Hematopoietic multipotent progenitor cell treated with erythropoietin and hydrocortisone succinate and interleukin-3 and kit ligand, for 8 days (in vitro differentiated cells): Measurements from ENCODE around the gene CD55.

Experiments used
- DNase-seq: peaks from one replicate; pipeline ENCODE4 v3.0.0-alpha.2; 2015

Gene CD55

DNA sequence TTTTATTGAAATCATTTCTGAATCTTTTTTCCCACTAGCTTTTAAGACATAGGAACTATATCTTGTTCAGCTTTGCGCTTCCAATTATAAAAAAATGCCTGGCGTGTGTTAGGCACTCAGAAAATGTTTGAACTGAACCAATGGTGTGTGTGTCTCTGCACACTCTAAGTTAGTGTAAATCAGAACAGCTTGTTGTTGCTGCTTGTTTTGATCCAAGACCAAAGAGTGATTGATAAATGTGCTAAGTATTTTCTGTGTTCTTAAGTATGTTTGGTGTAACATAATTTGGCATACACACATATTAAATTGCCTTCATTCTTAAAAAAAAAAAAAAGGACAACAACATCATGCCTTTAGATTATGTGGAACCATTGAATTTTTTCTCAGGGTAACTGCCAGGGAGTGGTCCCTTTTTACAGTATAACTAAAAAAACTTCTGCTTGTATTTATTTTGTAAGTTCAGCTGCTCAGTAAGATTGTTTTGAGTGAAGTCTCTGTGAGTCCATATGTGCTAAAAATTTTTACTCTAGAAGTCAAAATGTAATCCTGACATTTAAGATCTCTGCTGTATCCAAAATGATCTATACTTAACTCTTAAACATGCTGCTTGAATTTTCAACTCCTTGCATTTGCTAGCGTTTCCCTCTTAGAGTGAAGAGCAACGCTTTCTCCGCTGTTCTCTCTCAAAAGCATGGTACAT, 8.7 kb downstream of the CD55 start:
- no peak for DNase-seq

DNA sequence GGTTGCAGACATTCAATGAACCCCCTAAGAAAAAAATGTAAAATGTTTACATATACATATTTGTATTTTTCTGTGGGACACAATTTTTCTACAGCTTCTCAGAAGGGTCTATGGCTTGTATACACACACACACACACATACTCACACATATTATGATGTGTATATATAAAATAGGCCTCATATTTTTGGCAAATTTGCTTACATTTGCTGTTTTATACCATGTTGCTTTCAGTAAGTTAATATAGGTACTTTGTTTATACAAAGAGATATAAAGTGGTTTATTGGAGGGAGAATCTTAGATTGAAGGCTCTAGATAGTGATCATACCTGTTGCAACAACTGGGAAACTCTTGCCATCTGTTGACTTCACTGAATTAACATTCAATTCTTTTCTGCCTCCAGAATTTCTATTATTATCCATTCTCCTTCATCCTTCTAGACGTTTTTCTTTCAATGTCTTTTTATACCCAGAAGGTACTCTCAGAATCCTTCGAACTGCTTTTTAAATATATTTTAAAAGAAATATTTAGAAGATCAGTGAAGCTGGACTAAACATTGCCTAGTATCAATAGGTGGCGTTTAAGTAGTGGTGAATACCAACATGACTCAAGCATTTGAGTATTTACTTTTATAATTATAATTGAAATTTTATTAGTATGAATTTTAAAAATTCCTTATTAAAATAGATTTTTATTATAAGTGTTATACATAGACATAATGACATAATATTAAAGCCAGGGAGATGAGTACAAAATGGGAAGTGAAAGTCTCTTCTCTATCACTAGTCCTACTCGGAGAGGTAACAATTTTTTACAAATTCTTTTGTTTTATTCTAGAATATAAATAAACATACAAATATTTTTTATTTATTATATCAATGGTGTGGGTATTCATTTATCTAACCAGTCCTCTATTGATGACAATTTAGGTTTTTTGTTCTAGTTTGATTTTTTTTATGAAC, 10.2 kb downstream of the CD55 start:
- no peak for DNase-seq

DNA sequence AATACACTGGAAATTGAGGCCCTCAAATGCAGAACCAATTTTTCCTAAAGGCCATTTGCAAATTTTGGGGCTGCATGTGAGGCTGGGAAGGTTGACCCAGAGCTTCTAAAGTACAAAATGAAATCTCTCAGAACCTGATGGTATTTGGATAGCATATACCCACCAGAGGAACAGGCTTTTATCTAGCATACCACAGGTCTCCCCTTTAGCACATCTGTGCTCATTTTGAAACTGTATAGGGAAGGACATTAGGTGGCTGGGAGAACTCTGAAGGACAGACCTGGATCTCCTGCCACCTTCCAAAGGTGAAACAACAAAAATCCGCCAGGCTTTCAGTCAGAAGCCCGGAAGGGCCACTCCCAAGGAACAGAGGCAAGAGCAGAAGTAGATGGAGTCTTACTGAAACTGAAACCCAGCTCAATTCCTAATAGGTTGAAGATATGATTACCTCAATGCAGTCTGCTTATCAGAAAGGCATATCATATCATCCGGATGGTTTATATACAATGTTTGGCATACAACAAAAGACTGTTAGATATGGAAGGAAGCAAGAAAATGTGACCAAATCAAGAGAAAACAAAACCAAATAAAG, 11.6 kb downstream of the CD55 start:
- DNase-seq: no peak

DNA sequence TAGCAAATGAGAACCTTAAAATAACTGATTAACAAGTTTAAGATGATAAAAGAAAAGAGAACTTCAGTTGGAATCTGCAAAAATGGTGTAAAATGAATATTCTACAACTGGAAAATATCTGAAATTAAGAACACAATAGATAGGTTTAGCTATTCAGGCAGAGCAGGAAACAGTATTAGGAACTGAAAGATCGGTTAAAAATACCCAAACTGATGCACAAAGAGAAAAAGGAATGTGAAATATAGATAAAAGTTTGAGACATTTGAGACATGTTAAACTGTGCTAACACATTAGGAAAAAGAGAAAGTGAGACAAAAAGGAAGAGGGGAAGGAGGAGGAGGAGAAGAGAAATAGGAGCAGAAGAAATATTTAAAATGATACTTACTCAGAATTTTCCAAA, 12.1 kb downstream of the CD55 start:
- no peak for DNase-seq

DNA sequence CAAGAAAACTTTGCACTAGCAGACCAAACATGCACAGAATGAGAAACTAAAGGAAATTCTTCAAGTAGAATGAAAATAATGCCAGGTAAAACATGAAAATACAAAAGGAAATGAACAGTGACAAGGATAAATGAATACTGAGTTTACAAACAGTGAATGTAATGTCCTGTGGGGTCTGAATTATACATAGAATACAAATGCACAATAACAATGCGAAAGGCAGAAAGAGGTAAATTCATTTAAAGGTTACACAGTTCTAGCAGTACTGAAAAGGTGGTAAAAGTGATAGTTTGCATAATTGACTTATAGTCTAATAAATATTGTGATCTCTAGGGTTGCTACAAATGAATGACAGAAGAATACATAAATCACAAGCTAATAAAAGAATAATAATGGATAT, 12.9 kb downstream of the CD55 start:
- DNase-seq: no peak

DNA sequence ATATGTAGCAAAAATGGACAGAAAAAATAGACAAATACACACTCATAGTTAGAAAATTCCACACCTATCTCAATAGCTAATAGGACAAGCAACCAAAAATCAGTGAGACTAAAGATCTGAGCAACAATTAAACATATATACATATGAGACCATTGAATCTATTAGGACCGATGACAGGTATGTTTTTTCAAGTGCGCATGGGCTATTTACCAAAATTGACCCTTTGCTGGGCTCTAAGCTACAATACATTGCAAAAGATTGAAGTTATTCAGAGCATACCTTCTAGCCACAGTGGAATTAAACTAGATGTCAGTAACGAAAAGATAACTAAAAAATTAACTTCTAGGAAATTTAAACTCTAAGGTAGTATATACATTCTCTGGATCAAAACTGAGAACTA, 13.7 kb downstream of the CD55 start:
- no peak for DNase-seq

DNA sequence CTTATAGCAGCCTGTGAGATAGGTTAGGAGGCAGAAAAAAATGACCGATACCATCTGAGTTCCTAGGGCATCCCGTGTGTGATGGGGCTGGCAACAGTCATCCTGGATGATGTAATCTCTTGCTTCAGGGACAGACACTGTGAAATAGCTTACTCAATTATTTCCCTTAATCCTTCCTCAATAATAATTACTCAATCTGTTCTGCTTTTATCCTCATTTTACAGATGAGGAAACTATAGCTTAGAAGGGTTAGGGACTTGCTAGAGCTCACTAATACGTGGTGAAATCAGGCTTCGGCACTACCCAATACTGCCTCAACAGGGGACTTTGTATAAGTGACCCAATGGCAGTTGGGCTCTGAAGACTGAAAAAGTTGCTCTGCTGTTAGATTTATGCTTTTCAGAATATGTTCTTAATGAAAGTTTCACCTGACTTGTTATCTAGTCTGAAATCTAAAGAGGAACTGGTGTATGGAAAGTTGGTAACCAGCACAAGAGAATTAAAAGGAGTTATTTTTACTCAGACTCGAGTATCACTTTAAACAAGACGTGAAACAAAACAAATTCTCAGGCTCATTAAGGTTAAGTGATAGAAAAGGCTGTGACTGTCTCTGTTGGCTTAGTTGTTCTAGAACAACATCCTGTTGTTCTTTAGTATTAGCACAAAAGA, 14.4 kb downstream of the CD55 start:
- no peak for DNase-seq

DNA sequence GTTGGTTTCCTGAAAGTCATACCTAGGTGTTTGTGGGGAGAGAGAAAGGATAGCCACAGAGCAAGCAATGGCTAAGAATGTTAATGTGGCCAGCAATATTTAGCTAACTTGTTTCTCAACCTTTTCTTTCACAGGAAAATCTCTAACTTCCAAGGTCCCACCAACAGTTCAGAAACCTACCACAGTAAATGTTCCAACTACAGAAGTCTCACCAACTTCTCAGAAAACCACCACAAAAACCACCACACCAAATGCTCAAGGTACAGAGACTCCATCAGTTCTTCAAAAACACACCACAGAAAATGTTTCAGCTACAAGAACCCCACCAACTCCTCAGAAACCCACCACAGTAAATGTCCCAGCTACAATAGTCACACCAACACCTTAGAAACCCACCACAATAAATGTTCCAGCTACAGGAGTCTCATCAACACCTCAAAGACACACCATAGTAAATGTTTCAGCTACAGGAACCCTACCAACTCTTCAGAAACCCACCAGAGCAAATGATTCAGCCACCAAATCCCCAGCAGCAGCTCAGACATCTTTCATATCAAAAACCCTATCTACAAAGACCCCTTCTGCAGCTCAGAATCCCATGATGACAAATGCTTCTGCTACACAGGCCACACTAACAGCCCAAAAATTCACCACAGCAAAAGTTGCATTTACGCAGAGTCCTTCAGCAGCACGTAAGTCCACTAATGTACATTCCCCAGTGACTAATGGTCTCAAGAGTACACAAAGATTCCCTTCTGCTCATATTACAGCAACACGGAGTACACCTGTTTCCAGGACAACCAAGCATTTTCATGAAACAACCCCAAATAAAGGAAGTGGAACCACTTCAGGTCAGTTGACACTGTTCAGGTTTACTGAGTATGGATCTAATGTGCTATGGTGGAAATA, 15.3 kb downstream of the CD55 start:
- no peak for DNase-seq

DNA sequence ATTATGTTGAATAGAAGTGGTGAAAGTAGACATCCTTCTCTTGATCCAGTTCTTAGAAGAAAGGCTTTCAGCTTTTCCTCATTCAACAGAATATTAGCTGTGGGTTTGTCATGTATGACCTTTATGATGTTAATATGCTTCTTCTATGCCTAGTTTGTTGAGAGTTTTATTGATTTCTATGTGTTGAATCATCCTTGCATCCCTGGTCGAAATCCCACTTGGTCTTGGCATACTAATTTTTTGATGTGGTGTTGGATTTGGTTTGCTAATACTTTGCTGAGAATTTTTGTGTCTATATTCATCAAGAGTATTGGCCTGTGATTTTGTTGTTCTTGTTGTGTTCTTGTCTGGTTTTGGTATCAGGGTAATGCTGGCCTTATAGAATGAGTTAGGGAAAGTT, 20.9 kb downstream of the CD55 start:
- no peak for DNase-seq

DNA sequence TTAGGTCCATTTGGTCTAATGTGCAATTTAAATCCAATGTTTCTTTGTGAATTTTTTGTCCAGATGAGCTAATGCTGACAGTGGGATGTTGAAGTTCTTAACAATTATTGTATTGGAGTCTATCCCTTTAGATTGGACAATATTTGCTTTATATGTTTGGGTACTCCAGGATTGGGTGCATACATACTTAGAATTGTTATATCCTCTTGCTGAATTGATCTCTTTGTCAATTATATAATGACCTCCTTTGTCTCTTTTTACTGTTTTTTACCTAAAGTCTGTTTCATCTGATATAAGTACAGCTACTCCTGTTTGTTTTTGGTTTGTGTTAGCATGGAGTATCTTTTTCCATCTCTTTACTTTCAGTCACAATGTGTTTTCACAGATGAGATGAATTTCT, 22.2 kb downstream of the CD55 start:
- no peak for DNase-seq

DNA sequence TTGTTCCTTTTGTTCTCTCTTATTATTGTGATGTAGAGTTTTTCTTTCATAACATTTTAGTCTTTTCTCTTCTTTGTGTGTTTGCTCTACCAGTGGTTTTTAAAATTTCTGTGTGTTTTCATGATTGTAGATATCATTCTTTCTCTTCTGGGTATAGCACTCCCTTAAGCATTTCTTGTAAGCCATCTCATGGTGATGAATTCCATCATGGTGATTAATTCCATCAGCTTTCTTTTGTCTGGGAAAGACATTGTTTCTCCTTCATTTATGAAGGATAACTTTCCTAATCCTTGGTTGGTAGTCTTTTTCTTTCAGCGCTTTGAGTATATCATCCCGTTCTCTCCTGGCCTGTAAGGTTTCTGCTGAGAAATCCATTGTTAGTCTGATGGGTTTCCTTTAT, 22.7 kb downstream of the CD55 start:
- no peak for DNase-seq

DNA sequence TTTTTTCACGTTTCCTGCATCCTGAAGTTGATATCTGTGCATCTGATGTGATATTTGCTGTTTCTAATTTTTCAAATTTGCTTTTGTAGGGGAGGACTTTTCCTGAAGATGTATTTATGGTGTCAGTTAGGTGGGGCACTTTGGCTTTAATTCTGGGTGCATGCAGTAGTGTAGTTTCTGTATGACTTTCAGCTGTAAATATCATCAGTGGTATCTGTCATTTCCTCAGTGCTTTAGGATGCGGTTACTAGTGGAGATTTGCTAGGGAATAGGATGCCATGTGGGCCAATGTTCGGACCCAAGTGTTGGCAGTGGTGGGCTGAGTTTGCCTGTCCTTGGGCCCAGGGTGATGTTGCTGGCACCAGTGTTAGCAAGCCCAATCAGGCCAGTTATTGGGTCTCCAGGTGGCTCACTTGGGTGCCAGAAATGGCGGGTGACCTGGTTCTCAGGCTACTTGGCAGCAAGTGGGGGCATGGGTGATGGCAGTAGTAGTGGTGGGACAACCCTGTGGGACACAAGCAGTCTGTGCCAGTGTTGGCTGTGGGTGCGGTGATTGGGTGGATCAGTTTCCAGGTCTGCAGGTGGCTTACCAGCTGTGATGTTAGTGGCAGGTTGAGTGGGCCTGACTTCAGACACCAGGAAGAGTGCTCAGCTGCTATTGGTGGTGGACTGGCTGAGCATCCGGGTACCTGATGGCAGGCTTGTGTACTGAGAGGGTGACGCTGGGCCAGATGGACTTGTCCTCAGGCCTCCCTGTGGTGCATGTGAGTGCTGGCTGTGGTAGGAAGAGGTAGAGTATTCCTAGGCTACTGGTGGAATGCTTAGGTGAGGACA, 24.4 kb downstream of the CD55 start:
- DNase-seq: no peak

DNA sequence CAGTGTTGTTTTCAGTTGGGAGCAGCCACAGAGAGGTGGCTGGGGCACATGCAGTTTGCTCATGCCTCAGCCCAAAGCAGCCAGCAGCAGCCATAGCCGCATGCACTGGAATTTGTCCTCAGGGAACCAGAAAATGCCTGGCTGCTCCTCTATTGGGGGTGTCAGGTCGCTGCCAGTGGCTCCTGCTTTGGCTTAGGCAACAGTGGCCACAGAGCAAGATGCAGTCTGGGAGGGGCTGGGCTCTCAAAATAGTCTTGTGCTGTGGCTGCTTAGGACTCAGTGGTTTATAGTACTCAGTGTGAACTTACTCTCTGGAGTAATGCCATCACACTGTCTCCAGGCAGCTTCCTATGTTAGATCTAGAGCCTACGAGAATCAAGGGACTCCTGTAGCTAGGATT, 25.0 kb downstream of the CD55 start:
- DNase-seq: no peak

DNA sequence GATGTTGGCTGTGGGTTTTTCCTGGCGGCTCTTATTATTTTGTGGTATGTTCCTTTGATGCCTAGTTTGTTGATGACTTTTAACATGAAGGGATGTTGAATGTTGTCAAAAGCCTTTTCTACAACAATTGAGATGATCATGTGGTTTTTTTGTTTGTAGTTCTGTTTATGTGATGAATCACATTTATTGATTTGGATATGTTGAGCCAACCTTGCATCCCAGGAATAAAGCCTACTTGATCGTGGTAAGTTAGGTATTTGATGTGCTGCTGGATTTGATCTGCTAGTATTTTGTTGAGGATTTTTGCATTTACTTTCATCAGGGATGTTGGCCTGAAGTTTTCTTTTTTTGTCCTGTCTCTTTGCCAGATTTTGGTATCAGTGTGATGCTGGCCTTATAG, 28.5 kb downstream of the CD55 start:
- no peak for DNase-seq

DNA sequence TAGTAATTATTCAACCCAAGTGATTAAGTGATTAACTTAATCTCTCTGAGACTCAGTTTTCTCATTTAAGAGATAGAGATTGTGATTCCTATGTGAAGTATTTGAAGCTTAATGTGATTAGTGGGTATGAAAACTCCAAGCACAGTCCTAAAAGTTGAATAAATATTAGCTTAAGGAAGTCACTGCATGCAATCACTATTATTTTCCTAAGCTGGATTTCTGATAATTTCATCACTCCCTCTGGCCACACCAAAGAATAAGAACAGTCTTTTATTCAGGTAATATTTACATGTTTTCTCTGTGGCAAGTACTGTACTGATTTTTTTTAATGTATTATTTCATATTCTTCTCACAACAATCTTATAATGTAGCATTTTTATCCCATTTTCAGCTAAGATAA, 31.1 kb downstream of the CD55 start:
- DNase-seq: no peak

DNA sequence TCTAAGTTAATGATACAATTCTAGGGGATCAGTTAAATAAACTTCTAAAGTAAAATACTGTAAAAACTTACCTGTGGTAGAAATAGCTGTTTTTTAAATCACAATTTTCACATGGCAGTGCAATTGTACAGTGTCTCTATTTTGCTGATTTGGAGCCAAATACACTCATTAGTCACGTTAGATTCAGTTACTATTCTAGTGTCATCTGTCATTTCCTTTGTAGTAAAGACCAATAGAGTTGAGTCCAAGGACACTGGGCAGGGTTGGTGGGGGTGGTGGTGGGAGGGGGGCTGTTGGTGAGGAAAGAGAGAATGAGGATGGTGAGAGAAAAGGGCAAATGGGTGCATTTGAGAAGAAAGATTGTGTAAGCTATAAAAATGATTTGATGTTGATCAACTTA, 33.6 kb downstream of the CD55 start:
- no peak for DNase-seq

DNA sequence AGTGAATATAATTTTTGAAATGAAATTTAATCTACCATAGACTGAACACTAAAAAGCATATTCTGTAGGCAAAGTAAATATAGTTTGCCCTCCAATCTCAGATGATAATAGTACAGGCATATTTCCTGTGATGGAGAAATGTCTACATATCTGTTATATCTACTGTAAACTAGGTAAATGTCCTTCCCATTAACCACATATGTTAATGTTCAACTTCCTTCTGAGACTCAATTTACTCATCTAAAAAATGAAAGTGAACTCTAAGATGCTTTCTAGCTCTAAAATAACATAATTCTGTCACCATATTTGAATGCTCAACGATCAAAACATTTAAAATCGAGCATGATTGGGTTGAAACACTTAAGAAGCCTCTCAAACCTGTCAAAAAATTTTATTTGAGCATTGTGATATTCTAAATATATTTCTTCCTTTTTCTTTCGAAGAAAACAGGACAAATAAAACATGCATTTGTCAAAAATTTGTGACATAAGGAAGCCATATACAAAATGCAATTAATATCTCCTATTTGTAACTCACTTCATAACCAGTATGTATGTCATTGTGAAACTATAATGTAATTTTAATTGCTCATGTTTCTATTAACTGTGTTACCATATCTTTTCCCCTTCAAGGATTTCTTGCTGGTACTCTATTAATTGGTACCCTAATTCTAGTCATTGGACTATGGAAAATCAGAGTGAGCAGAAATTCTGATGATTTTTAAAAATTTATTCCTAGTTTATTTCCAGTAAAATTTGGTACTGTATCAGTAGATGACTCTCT, 34.2 kb downstream of the CD55 start:
- DNase-seq: no peak

DNA sequence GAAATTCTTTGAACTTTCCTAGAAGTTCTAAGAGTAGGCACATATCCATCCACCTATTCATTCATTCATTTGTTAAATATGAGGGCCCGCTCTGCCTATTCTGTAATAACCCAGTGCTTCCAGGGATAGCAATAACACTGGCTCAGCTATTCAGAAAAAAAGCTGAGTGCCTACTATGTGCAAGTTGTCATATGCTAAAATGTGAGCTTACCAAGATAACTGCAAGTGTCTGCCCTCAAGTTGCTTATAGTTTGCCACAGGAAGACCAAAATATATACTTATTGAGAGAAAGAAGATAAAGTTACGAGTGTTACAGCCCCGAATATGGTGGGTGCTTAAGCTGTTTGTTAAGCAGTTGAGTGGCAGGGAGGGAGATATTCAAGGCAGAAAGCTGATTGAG, 39.6 kb downstream of the CD55 start:
- DNase-seq: no peak

DNA sequence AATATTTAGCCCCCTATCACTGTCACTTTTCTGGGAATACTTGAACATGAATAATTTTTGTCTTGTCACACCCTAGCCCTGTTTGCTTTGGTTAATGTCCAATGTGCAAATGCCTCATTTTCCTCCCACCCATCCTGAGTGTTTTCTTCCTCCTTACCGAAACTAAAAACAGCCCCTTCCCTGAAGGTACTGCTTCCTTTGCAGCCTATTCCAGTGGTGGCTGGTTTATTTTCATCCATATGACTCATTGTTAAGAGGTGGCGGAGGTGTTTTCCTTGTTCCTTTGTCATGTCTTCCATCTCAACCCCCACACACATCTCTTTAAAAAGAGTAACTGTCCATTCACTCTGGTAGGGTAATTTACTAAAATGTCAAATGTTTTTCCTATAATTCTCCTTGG, 40.4 kb downstream of the CD55 start:
- no peak for DNase-seq
